ENCODE measurements around the gene FIBCD1. TPM values are rescaled to one million over a fixed set of nuclear protein-coding genes. Genes with fewer than 3 reads are reported as not detected.

FIBCD1 gene
- total and polyA plus RNA-seq, 2 experiments from 2014 or later = 20.2 to 23.7 TPM

GRCh38 chr9:130950039-130950311, 10.9 kb upstream of the FIBCD1 start:
- 22 to 50% methylated on average over 1 of the region's 1 CpG for WGBS, 2 experiments (ENCODE audit: low coverage in 1 of 2, low lambda C conversion rate in 2 of 2, missing lambda C conversion rate in 2 of 2)
- no peaks in the 10 kb centered on the region for H3K9me2 ChIP-seq (ENCODE audit: insufficient read depth)
- no peaks in the 10 kb centered on the region for H3K79me2 ChIP-seq (ENCODE audit: insufficient read depth)
- no peak for DNase-seq
- no peaks in the 10 kb centered on the region for H3K36me3 ChIP-seq (ENCODE audit: low read depth)
- H3K27ac ChIP-seq = no peak overlapping the region
- H3K9ac ChIP-seq = no peak overlapping the region
- 0 out of 2 replicates have a peak, but pooled peaks cover 3% of the 10 kb centered on the region for H3K4me1 ChIP-seq (ENCODE audit: insufficient read depth)
- H3K27me3 ChIP-seq (replicated peaks; ENCODE audit: insufficient read depth) = peaks cover 9% of the 10 kb centered on the region
- no peak overlapping the region for H2AFZ ChIP-seq
- no peak for TF ChIP-seq EZH2 (IDR thresholded peaks at IDR 0.05; ENCODE audit: insufficient read depth, poor library complexity, severe bottlenecking)
- no peak for TF ChIP-seq EZH2phosphoT487 (IDR thresholded peaks at IDR 0.05; ENCODE audit: insufficient read depth, low read depth)
- H4K20me1 ChIP-seq (ENCODE audit: insufficient read depth) = no peaks in the 10 kb centered on the region
- H3K9me3 ChIP-seq (ENCODE audit: low read depth) = no peaks in the 10 kb centered on the region
- H3F3A ChIP-seq (ENCODE audit: insufficient read depth) = no peaks in the 10 kb centered on the region
- no peak overlapping the region for H3K4me2 ChIP-seq (ENCODE audit: unreplicated experiment)
- no peak overlapping the region for H3K4me3 ChIP-seq
- in situ Hi-C loops (cut with MboI) = no loop called here

- in situ Hi-C loops (cut with MboI) = no loop called here
- Histone ChIP-seq H3K4me3 (no peak overlapping the region), H4K20me1 (ENCODE audit: insufficient read depth) (no peaks in the 10 kb centered on the region), H3K4me1 (ENCODE audit: insufficient read depth) (0 out of 2 replicates have a peak, but pooled peaks cover 3% of the 10 kb centered on the region), H3K9ac (no peak overlapping the region), H2AFZ (no peak overlapping the region), H3K27me3 (replicated peaks; ENCODE audit: insufficient read depth) (peaks cover 9% of the 10 kb centered on the region), H3K27ac (no peak overlapping the region), H3K9me2 (ENCODE audit: insufficient read depth) (no peaks in the 10 kb centered on the region), H3K9me3 (ENCODE audit: low read depth) (no peaks in the 10 kb centered on the region), H3F3A (ENCODE audit: insufficient read depth) (no peaks in the 10 kb centered on the region), H3K79me2 (ENCODE audit: insufficient read depth) (no peaks in the 10 kb centered on the region), H3K4me2 (ENCODE audit: unreplicated experiment) (no peak overlapping the region), H3K36me3 (ENCODE audit: low read depth) (no peaks in the 10 kb centered on the region)
- no peak for TF ChIP-seq EZH2phosphoT487 (IDR thresholded peaks at IDR 0.05; ENCODE audit: insufficient read depth, low read depth)
- TF ChIP-seq EZH2 (IDR thresholded peaks at IDR 0.05; ENCODE audit: insufficient read depth, poor library complexity, severe bottlenecking) = no peak
- DNase-seq = no peak
- 62 to 64% methylated on average over 8 of the region's 8 CpGs for WGBS, 2 experiments (ENCODE audit: low coverage in 1 of 2, low lambda C conversion rate in 2 of 2, missing lambda C conversion rate in 2 of 2)
Measured at GRCh38 chr9:130949188-130950038, 10.4 kb upstream of the FIBCD1 start.

DNA sequence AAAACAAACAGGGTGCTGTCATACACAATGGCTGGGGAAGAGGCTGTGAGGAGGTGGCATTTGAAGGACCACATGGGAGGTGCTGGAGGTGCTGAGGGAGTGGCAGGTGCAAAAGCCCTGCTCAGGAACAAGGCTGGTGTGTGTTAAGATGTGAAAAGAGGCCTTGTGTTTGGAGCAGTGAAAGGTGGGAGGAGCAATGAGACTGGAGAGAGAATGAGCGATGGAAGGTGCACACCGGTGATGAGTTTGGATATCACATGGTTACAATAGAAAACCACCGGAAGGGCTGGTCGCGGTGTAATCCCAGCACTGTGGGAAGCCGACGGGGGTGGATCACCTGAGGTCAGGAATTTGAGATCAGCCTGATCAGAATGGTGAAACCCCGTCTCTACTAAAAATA, 9.2 kb upstream of the FIBCD1 start:
- Histone ChIP-seq H3K4me2 (ENCODE audit: unreplicated experiment) (no peak overlapping the region), H3K27me3 (replicated peaks; ENCODE audit: insufficient read depth) (peaks cover 11% of the 10 kb centered on the region), H3F3A (ENCODE audit: insufficient read depth) (no peaks in the 10 kb centered on the region), H3K36me3 (ENCODE audit: low read depth) (no peaks in the 10 kb centered on the region), H3K79me2 (ENCODE audit: insufficient read depth) (no peaks in the 10 kb centered on the region), H4K20me1 (ENCODE audit: insufficient read depth) (no peaks in the 10 kb centered on the region), H3K9ac (no peak overlapping the region), H3K4me3 (no peak overlapping the region), H3K9me3 (ENCODE audit: low read depth) (no peaks in the 10 kb centered on the region), H3K9me2 (ENCODE audit: insufficient read depth) (no peaks in the 10 kb centered on the region), H3K27ac (no peak overlapping the region), H3K4me1 (ENCODE audit: insufficient read depth) (0 out of 2 replicates have a peak, but pooled peaks cover 3% of the 10 kb centered on the region), H2AFZ (no peak overlapping the region)
- DNase-seq = no peak
- in situ Hi-C loops (cut with MboI) = no loop called here
- 75 to 76% methylated on average over 8 of the region's 8 CpGs for WGBS, 2 experiments (ENCODE audit: low coverage in 1 of 2, low lambda C conversion rate in 2 of 2, missing lambda C conversion rate in 2 of 2)
- TF ChIP-seq EZH2 (IDR thresholded peaks at IDR 0.05; ENCODE audit: insufficient read depth, poor library complexity, severe bottlenecking) (no peak), EZH2phosphoT487 (IDR thresholded peaks at IDR 0.05; ENCODE audit: insufficient read depth, low read depth) (no peak)

DNA sequence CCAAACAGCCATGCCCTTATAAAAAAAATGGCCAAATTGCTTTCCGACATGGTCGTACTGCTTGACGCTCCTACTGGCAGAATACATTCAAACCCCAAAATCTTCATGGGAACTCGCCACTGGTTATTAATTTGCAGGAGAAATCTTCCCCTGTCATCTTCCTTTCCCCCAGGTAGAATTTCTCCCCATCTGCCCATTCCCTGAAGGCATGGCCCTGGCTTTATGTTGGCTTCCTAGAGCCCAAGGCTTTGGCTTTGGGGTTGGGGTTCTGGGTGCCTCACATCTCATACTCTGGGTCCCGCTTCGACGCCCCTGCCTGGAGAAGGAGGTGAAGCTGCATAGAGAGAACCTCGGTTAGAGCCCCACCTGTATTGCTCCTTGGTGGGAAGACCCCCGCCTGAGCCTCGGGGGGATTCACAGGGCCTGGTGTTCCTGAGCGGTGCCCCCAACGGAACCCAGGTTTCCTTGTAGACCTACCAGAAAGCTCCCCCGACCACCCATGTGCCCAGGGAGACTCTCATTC, 8.6 kb upstream of the FIBCD1 start:
- Histone ChIP-seq H4K20me1 (ENCODE audit: insufficient read depth) (no peaks in the 10 kb centered on the region), H3K27me3 (replicated peaks; ENCODE audit: insufficient read depth) (peaks cover 17% of the 10 kb centered on the region), H3K27ac (no peak overlapping the region), H3K9me2 (ENCODE audit: insufficient read depth) (no peaks in the 10 kb centered on the region), H3K9ac (no peak overlapping the region), H3K4me1 (ENCODE audit: insufficient read depth) (0 out of 2 replicates have a peak, but pooled peaks cover 3% of the 10 kb centered on the region), H3K4me2 (ENCODE audit: unreplicated experiment) (no peak overlapping the region), H3F3A (ENCODE audit: insufficient read depth) (no peaks in the 10 kb centered on the region), H3K9me3 (ENCODE audit: low read depth) (no peaks in the 10 kb centered on the region), H3K36me3 (ENCODE audit: low read depth) (no peaks in the 10 kb centered on the region), H3K4me3 (no peak overlapping the region), H3K79me2 (ENCODE audit: insufficient read depth) (no peaks in the 10 kb centered on the region), H2AFZ (no peak overlapping the region)
- TF ChIP-seq EZH2phosphoT487 (IDR thresholded peaks at IDR 0.05; ENCODE audit: insufficient read depth, low read depth) = no peak
- no peak for TF ChIP-seq EZH2 (IDR thresholded peaks at IDR 0.05; ENCODE audit: insufficient read depth, poor library complexity, severe bottlenecking)
- no peak for DNase-seq
- WGBS, 2 experiments (ENCODE audit: low coverage in 1 of 2, low lambda C conversion rate in 2 of 2, missing lambda C conversion rate in 2 of 2) = 80 to 81% methylated on average over 13 of the region's 13 CpGs
- in situ Hi-C loops (cut with MboI) = no loop called here
